B cell (primary cell): Measurements from ENCODE around the gene NUDT4B.
"Not testable (repeated sequence)": the region's sequence is repeated elsewhere in the genome, so short reads cannot be mapped to it uniquely, and the experiment has no call there.

Experiments
- EZH2 ChIP-seq: IDR thresholded peaks from 2 replicates; pipeline ENCODE4 v1.6.1; 2012; ENCODE audit warnings: borderline replicate concordance, low read depth, mild to moderate bottlenecking, moderate library complexity, low read length; ENCODE audit not compliant: insufficient read depth, poor library complexity, severe bottlenecking
- TF ChIP-seq, protein P1 (sequence below): fragments of 200-600 bp; IDR thresholded peaks from one replicate; pipeline ENCODE4 v1.8.0; 2022; ENCODE audit warnings: antibody characterized with exemption, mild to moderate bottlenecking

DNA sequence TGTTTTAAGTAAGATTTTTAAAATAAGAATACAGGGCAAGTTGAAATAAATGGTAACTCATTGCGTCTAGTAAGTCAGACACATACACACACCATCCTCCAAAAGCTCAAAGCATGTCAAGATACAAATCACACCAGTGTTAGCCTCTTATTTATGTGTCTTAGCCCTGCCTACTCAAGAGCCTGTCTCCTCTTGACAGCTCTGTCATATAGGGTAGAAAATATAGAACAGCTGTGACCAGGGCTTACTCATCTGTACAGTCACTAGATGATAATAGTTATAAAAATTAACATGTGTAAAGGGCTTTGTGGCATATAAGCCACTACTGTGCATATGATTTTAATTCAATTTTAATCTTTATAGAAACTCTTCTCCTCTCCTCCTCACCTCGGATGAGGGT lies 7.7 kb downstream of the NUDT4B start:
- TF ChIP-seq, protein P1, sequence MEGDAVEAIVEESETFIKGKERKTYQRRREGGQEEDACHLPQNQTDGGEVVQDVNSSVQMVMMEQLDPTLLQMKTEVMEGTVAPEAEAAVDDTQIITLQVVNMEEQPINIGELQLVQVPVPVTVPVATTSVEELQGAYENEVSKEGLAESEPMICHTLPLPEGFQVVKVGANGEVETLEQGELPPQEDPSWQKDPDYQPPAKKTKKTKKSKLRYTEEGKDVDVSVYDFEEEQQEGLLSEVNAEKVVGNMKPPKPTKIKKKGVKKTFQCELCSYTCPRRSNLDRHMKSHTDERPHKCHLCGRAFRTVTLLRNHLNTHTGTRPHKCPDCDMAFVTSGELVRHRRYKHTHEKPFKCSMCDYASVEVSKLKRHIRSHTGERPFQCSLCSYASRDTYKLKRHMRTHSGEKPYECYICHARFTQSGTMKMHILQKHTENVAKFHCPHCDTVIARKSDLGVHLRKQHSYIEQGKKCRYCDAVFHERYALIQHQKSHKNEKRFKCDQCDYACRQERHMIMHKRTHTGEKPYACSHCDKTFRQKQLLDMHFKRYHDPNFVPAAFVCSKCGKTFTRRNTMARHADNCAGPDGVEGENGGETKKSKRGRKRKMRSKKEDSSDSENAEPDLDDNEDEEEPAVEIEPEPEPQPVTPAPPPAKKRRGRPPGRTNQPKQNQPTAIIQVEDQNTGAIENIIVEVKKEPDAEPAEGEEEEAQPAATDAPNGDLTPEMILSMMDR = not testable (repeated sequence)
- not testable (repeated sequence) for TF ChIP-seq EZH2
